ENCODE data around the gene RBM47.

Gene RBM47

DNA sequence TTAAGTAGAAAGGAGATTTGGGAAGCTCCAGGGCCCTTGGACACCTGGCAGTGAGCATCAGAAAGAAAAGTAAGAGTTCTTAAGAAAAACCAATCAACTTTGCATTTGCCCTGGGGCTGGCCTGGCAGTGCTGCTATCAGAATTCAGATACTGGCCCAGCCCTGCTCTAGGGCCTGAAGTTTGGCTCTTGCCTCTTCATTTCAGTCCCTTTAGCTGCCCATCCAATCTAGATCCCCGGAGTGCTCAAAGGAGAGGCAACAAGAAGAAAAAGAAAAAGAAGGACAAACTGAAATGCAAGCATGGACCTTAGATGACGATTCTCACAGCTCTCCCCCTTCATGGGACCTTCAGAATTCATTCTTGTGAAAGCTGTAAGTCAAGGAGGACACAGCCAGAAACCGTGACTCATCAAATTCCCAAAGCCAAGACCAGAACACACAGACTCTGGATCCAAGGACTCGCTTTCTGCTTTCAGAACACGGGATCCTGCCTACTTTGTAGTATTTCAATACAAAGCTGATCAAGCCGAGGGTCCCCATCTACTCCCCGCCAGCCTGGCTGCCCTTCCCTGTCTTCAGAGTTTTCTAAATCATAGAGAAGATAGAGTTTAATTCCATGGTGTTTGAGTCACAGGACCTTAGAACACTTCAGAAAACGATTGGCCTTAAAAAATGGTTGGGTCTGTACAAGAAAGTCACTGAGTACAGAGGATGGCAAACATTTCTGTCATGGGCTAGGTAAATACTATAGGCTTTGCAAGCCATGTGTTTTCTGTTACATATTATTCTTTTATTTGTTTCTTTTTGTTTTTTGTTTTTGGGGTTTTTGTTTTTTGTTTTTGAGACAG is 103.7 kb downstream of the RBM47 start:
- H3K36me3 ChIP-seq (ENCODE audit: control insufficient read depth in 2 of 2, insufficient read depth in 1 of 2, low read length in 2 of 2): no peaks in the 10 kb centered on the region
- H3K4me3 ChIP-seq (ENCODE audit: low read depth, low read length): no peak overlapping the region
- no peaks in the 10 kb centered on the region for H3K4me1 ChIP-seq (ENCODE audit: control insufficient read depth, insufficient read depth, low read length)
- H3K27ac ChIP-seq (ENCODE audit: extremely low read depth, low read depth, low read length): no peak overlapping the region
- ChIA-PET CTCF (no interaction called here), POLR2A (no interaction called here)
- H3K9me3 ChIP-seq (ENCODE audit: control insufficient read depth, insufficient read depth, low read depth, low read length): no peaks in the 10 kb centered on the region
- TF ChIP-seq ZBTB17 (tag by site-specific recombination; IDR thresholded peaks at IDR 0.05) (peak; percentile 51), ZNF19 (tag by site-specific recombination; IDR thresholded peaks at IDR 0.05; ENCODE audit: low read depth) (no peak), ZNF239 (tag by site-specific recombination; IDR thresholded peaks at IDR 0.05) (no peak), ZNF629 (tag by site-specific recombination; IDR thresholded peaks at IDR 0.05) (no peak), ZNF335 (tag by site-specific recombination; conservative IDR thresholded peaks at IDR 0.05) (no peak), ZNF658 (tag by site-specific recombination; IDR thresholded peaks at IDR 0.05) (no peak), ZNF777 (tag by site-specific recombination; IDR thresholded peaks at IDR 0.05; ENCODE audit: borderline replicate concordance) (no peak), ZNF214 (tag by site-specific recombination; IDR thresholded peaks at IDR 0.05; ENCODE audit: borderline replicate concordance) (no peak)

DNA sequence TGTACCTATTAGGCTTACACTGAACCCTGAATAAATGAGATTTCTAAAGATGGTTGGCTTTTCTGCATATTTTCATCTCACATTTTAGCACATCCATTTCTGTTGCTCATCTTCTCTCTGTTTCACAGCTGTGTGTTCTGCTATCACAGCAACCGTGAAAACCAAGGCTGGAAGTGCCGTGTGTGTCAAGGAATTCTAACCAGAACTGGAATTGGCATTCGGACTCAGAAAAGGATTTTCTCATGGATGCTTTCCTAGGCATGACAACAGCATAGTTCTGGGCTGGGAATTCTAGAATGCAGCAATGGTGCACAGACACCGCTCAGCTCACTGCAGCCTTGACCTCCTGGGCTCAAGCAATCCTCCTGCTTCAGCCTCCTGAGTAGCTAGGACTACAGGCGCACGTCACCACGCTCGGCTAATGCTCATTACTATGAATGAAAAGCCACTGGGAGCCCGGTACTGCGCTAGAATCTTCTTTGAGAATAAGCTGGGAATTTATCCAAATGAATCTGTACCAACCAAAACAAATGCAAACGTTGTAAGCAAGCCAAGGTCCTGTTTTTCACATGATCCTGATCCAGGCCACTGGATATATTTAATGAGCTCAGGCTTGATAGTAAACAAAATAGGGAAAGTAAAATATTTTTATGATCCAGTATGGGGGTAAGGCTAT is 105.2 kb downstream of the RBM47 start:
- H3K27ac ChIP-seq (ENCODE audit: extremely low read depth, low read depth, low read length): no peak overlapping the region
- CTCF ChIA-PET: no interaction called here
- POLR2A ChIA-PET: no interaction called here

DNA sequence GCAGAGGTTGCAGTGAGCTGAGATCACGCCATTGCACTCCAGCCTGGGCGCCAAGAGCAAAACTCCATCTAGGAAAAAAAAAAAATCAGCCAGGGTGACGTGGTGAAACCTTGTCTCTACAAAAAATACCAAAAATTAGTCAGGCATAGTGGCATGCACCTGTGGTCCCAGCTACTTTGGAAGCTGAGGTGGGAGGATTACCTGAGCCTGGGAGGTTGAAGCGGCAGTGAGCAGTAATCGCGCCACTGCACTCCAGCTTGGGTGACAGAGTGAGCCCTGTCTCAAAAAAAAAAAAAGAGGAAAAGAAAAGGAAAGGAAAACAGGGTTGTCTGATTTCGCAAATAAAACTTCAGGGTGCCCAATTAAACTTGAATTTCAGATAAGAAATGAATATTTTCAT is 106.1 kb downstream of the RBM47 start:
- Histone ChIP-seq H3K4me1 (ENCODE audit: control insufficient read depth, insufficient read depth, low read length) (no peaks in the 10 kb centered on the region), H3K4me3 (ENCODE audit: low read depth, low read length) (no peak overlapping the region), H3K36me3 (ENCODE audit: control insufficient read depth in 2 of 2, insufficient read depth in 1 of 2, low read length in 2 of 2) (no peaks in the 10 kb centered on the region), H3K9me3 (ENCODE audit: control insufficient read depth, insufficient read depth, low read depth, low read length) (no peaks in the 10 kb centered on the region), H3K27ac (ENCODE audit: extremely low read depth, low read depth, low read length) (no peak overlapping the region)
- CTCF ChIA-PET: interaction anchor here (0.6 kb wide), 1 partner anchor 118 kb away, joined by 3 read pairs; no protein-coding TSS in a partner anchor
- POLR2A ChIA-PET: no interaction called here
- TF ChIP-seq, protein P1, sequence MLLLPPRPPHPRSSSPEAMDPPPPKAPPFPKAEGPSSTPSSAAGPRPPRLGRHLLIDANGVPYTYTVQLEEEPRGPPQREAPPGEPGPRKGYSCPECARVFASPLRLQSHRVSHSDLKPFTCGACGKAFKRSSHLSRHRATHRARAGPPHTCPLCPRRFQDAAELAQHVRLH (tag by site-specific recombination; IDR thresholded peaks at IDR 0.05): no peak
- no peak for TF ChIP-seq OSR2 (tag by site-specific recombination; IDR thresholded peaks at IDR 0.05)
- TF ChIP-seq ZNF19 (tag by site-specific recombination; IDR thresholded peaks at IDR 0.05; ENCODE audit: low read depth): no peak
- no peak for TF ChIP-seq GLI4 (tag by site-specific recombination; IDR thresholded peaks at IDR 0.05)
- TF ChIP-seq ZNF140 (tag by site-specific recombination; IDR thresholded peaks at IDR 0.05): no peak
- TF ChIP-seq ZNF549 (tag by site-specific recombination; IDR thresholded peaks at IDR 0.05): no peak
- TF ChIP-seq, protein P2, sequence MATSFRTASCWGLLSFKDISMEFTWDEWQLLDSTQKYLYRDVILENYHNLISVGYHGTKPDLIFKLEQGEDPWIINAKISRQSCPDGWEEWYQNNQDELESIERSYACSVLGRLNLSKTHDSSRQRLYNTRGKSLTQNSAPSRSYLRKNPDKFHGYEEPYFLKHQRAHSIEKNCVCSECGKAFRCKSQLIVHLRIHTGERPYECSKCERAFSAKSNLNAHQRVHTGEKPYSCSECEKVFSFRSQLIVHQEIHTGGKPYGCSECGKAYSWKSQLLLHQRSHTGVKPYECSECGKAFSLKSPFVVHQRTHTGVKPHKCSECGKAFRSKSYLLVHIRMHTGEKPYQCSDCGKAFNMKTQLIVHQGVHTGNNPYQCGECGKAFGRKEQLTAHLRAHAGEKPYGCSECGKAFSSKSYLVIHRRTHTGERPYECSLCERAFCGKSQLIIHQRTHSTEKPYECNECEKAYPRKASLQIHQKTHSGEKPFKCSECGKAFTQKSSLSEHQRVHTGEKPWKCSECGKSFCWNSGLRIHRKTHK (tag by site-specific recombination; IDR thresholded peaks at IDR 0.05): no peak
- no peak for TF ChIP-seq ZNF214 (tag by site-specific recombination; IDR thresholded peaks at IDR 0.05; ENCODE audit: borderline replicate concordance)
- TF ChIP-seq, protein P3, sequence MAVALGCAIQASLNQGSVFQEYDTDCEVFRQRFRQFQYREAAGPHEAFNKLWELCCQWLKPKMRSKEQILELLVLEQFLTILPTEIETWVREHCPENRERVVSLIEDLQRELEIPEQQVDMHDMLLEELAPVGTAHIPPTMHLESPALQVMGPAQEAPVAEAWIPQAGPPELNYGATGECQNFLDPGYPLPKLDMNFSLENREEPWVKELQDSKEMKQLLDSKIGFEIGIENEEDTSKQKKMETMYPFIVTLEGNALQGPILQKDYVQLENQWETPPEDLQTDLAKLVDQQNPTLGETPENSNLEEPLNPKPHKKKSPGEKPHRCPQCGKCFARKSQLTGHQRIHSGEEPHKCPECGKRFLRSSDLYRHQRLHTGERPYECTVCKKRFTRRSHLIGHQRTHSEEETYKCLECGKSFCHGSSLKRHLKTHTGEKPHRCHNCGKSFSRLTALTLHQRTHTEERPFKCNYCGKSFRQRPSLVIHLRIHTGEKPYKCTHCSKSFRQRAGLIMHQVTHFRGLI (tag by site-specific recombination; IDR thresholded peaks at IDR 0.05): no peak
- TF ChIP-seq ZNF350 (tag by site-specific recombination; IDR thresholded peaks at IDR 0.05): no peak
- TF ChIP-seq ZNF585B (tag by site-specific recombination; IDR thresholded peaks at IDR 0.05): no peak

More for the DNA sequence above, 105.2 kb downstream of the RBM47 start:
- Histone ChIP-seq H3K4me1 (ENCODE audit: control insufficient read depth, insufficient read depth, low read length) (no peaks in the 10 kb centered on the region), H3K9me3 (ENCODE audit: control insufficient read depth, insufficient read depth, low read depth, low read length) (no peaks in the 10 kb centered on the region), H3K36me3 (ENCODE audit: control insufficient read depth in 2 of 2, insufficient read depth in 1 of 2, low read length in 2 of 2) (no peaks in the 10 kb centered on the region), H3K4me3 (ENCODE audit: low read depth, low read length) (no peak overlapping the region)
- TF ChIP-seq TCF7L2 (IDR thresholded peaks at IDR 0.05; ENCODE audit: borderline replicate concordance, low read depth, low read length) (no peak), ZSCAN23 (tag by site-specific recombination; IDR thresholded peaks at IDR 0.05) (no peak), BCL11A (tag by site-specific recombination; IDR thresholded peaks at IDR 0.05; ENCODE audit: low read depth) (no peak)
- TF ChIP-seq, protein P4, sequence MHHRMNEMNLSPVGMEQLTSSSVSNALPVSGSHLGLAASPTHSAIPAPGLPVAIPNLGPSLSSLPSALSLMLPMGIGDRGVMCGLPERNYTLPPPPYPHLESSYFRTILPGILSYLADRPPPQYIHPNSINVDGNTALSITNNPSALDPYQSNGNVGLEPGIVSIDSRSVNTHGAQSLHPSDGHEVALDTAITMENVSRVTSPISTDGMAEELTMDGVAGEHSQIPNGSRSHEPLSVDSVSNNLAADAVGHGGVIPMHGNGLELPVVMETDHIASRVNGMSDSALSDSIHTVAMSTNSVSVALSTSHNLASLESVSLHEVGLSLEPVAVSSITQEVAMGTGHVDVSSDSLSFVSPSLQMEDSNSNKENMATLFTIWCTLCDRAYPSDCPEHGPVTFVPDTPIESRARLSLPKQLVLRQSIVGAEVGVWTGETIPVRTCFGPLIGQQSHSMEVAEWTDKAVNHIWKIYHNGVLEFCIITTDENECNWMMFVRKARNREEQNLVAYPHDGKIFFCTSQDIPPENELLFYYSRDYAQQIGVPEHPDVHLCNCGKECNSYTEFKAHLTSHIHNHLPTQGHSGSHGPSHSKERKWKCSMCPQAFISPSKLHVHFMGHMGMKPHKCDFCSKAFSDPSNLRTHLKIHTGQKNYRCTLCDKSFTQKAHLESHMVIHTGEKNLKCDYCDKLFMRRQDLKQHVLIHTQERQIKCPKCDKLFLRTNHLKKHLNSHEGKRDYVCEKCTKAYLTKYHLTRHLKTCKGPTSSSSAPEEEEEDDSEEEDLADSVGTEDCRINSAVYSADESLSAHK (tag by site-specific recombination; IDR thresholded peaks at IDR 0.05): no peak
